IMR-90 (cell line): Measurements from ENCODE around the gene ADAMTS18. TPM values are rescaled to one million over a fixed set of nuclear protein-coding genes. Genes with fewer than 3 reads are reported as not detected.

Source experiments
- ATAC-seq: fragments of 200-7000 bp; cut with Tn5 transposase; 2 replicates; pipeline ENCODE4 v1.9.1; 2020; ENCODE audit warnings: low read depth, mild to moderate bottlenecking, moderate library complexity
- BruUV-seq: library from RNA; stranded (reverse); fragments of 400-500 nt; replicated peaks from 2 replicates; lab custom pipeline; 2021; lab: Mats Ljungman, UMichigan
- CTCF ChIA-PET: fragments of 300-600 bp; formaldehyde crosslinking; extraction: SDS; loops from one replicate; lab custom pipeline; 2021; ENCODE audit warnings: antibody characterized with exemption; lab: Yijun Ruan, JAX
- POLR2A ChIA-PET: fragments of 300-600 bp; sonication (Branson Sonifier 250); formaldehyde crosslinking; loops from one replicate; lab custom pipeline; 2022; ENCODE audit warnings: antibody characterized with exemption; ENCODE audit not compliant: unreplicated experiment; lab: Charles Lee
- DNase-seq: peaks from one replicate; pipeline ENCODE4 v3.0.0; 2013
- H2AFZ ChIP-seq: replicated peaks from 2 replicates; pipeline ENCODE3; 2013; ENCODE audit warnings: low read length, mild to moderate bottlenecking; ENCODE audit not compliant: poor library complexity
- H2AK5ac ChIP-seq: 2 replicates; pipeline ENCODE4 v1.6.1; 2013; ENCODE audit warnings: low read depth, low read length, inconsistent platforms
- H2AK9ac ChIP-seq: replicated peaks from 2 replicates; pipeline ENCODE3; 2013; ENCODE audit warnings: mild to moderate bottlenecking, low read depth, low read length, moderate library complexity; ENCODE audit not compliant: poor library complexity
- H2BK120ac ChIP-seq: 2 replicates; pipeline ENCODE4 v1.6.1; 2013; ENCODE audit warnings: low read depth, low read length, inconsistent platforms
- H2BK15ac ChIP-seq: 3 replicates; pipeline ENCODE4 v1.6.1; 2013; ENCODE audit warnings: low read depth, low read length, inconsistent platforms
- H2BK20ac ChIP-seq: 2 replicates; pipeline ENCODE4 v1.6.1; 2013; ENCODE audit warnings: low read depth, mild to moderate bottlenecking, inconsistent platforms, low read length, moderate library complexity
- H2BK5ac ChIP-seq: 2 replicates; pipeline ENCODE4 v1.6.1; 2013; ENCODE audit warnings: mild to moderate bottlenecking, low read depth, low read length, inconsistent platforms; ENCODE audit not compliant: poor library complexity, severe bottlenecking
- H3K14ac ChIP-seq: replicated peaks from 2 replicates; pipeline ENCODE4 v1.6.1; 2013; ENCODE audit warnings: low read depth, low read length, inconsistent platforms
- H3K18ac ChIP-seq: 2 replicates; pipeline ENCODE4 v1.6.1; 2013; ENCODE audit warnings: low read depth, low read length, control low read depth
- H3K23ac ChIP-seq: 2 replicates; pipeline ENCODE4 v1.6.1; 2013; ENCODE audit warnings: low read depth, low read length, inconsistent platforms
- H3K27ac ChIP-seq: 2 replicates; pipeline ENCODE4 v1.5.1; 2013; ENCODE audit warnings: mild to moderate bottlenecking, control low read depth, low read length; ENCODE audit not compliant: insufficient read depth
- H3K27me3 ChIP-seq: 2 replicates; pipeline ENCODE4 v1.6.1; 2013; ENCODE audit warnings: low read length; ENCODE audit not compliant: control insufficient read depth, insufficient read depth
- H3K36me3 ChIP-seq: 2 replicates; pipeline ENCODE4 v1.6.1; 2013; ENCODE audit warnings: low read length, mixed read lengths; ENCODE audit not compliant: control insufficient read depth, insufficient read depth
- H3K4ac ChIP-seq: 2 replicates; pipeline ENCODE4 v1.6.1; 2013; ENCODE audit warnings: low read depth, low read length, inconsistent platforms
- H3K4me1 ChIP-seq: 2 replicates; pipeline ENCODE4 v1.6.1; 2013; ENCODE audit warnings: low read length, mixed read lengths; ENCODE audit not compliant: control insufficient read depth, insufficient read depth
- H3K4me2 ChIP-seq: 2 replicates; pipeline ENCODE4 v1.6.1; 2013; ENCODE audit warnings: low read depth, mild to moderate bottlenecking, control low read depth, low read length, moderate library complexity
- H3K4me3 ChIP-seq: 2 replicates; pipeline ENCODE4 v1.5.1; 2013; ENCODE audit warnings: low read depth, mild to moderate bottlenecking, control low read depth, low read length, moderate library complexity; ENCODE audit not compliant: insufficient read depth
- H3K56ac ChIP-seq: 2 replicates; pipeline ENCODE4 v1.6.1; 2013; ENCODE audit warnings: low read length, inconsistent platforms; ENCODE audit not compliant: insufficient read depth; ENCODE audit errors: extremely low read depth
- H3K79me1 ChIP-seq, 2 experiments: 2 replicates each; pipeline ENCODE4 v1.6.1; 2013; ENCODE audit warnings: low read length in 2 of 2, inconsistent platforms in 1 of 2, low read depth in 1 of 2
- H3K9ac ChIP-seq: 2 replicates; pipeline ENCODE4 v1.6.1; 2013; ENCODE audit warnings: low read depth, low read length, control low read depth
- H3K9me1 ChIP-seq: 2 replicates; pipeline ENCODE4 v1.6.1; 2013; ENCODE audit warnings: low read length, inconsistent platforms; ENCODE audit not compliant: insufficient read depth
- H3K9me3 ChIP-seq: 2 replicates; pipeline ENCODE4 v1.6.1; 2013; ENCODE audit warnings: low read length; ENCODE audit not compliant: control insufficient read depth, insufficient read depth
- H4K20me1 ChIP-seq: 2 replicates; pipeline ENCODE4 v1.6.1; 2013; ENCODE audit warnings: low read length, inconsistent platforms; ENCODE audit not compliant: insufficient read depth
- H4K5ac ChIP-seq: 2 replicates; pipeline ENCODE4 v1.6.1; 2013; ENCODE audit warnings: mild to moderate bottlenecking, low read depth, low read length, control low read depth
- H4K8ac ChIP-seq, 2 experiments: 2 replicates each; pipeline ENCODE4 v1.6.1; 2013; ENCODE audit warnings: low read depth in 2 of 2, low read length in 2 of 2, control low read depth in 1 of 2, inconsistent platforms in 1 of 2
- H4K91ac ChIP-seq: 2 replicates; pipeline ENCODE4 v1.6.1; 2013; ENCODE audit warnings: low read depth, low read length, inconsistent platforms; ENCODE audit not compliant: insufficient read depth
- BHLHE40 ChIP-seq: fragments of 150-350 bp; IDR thresholded peaks from 2 replicates; pipeline ENCODE4 v1.6.1; 2016; ENCODE audit warnings: mild to moderate bottlenecking, low read depth, low read length
- FOS ChIP-seq: fragments of 150-350 bp; IDR thresholded peaks from 2 replicates; pipeline ENCODE4 v1.6.1; 2016; ENCODE audit warnings: low read depth, low read length
- MAZ ChIP-seq: IDR thresholded peaks from 2 replicates; pipeline ENCODE4 v1.6.1; 2012; ENCODE audit warnings: low read depth, mild to moderate bottlenecking, low read length, improper control_type of control experiment, moderate library complexity, borderline replicate concordance
- MXI1 ChIP-seq: IDR thresholded peaks from 2 replicates; pipeline ENCODE4 v1.6.1; 2012; ENCODE audit warnings: low read depth, mild to moderate bottlenecking, low read length, moderate library complexity, borderline replicate concordance
- POLR2A ChIP-seq: IDR thresholded peaks from 2 replicates; pipeline ENCODE4 v1.6.1; 2012; ENCODE audit warnings: mild to moderate bottlenecking, low read depth, low read length
- RAD21 ChIP-seq: IDR thresholded peaks from 2 replicates; pipeline ENCODE4 v1.6.1; 2012; ENCODE audit warnings: low read length, improper control_type of control experiment
- WGBS, 2 experiments: methylation state at CpG; one replicate each; pipeline versions ENCODE4 v1.1.5 to v1.1.7; 2013; ENCODE audit warnings: missing lambda C conversion rate in 2 of 2; ENCODE audit not compliant: insufficient read length in 1 of 2; ENCODE audit errors: extremely low coverage in 2 of 2; 5-methylcytosine and 5-hydroxymethylcytosine counted together
- dilution Hi-C: fragments of 300-500 bp; cut with HindIII; formaldehyde crosslinking; loops from one replicate; pipeline ENCODE4 v1.14.3; 2018; ENCODE audit warnings: low sequenced_read_pairs; ENCODE audit not compliant: unreplicated experiment
- in situ Hi-C: fragments of 300-500 bp; cut with MboI; formaldehyde crosslinking; loops from 3 replicates; pipeline ENCODE4 v1.14.3; 2019; ENCODE audit warnings: low sequenced_read_pairs, inconsistent platforms, mixed read lengths
- intact Hi-C: fragments of 100-400 bp; cut with micrococcal nuclease; formaldehyde crosslinking; loops from 2 replicates; pipeline ENCODE4 v1.10.0; 2022
- polyA plus RNA-seq, 3 experiments: library from polyadenylated mRNA; depleted of rRNA; stranded (reverse); fragments of >200 nt; gene quantifications; 2 replicates each; pipeline ENCODE4 v1.2.3, GENCODE V29; 2012; ENCODE audit warnings: low replicate concordance in 1 of 3
- total RNA-seq: library from RNA; depleted of rRNA; stranded (reverse); fragments of >200 nt; gene quantifications from 2 replicates; pipeline ENCODE4 v1.2.3, GENCODE V29; 2012
- TF ChIP-seq, protein P1 (sequence below): fragments of 150-350 bp; IDR thresholded peaks from 2 replicates; pipeline ENCODE4 v1.6.1; 2016; ENCODE audit warnings: low read depth, mild to moderate bottlenecking, low read length, moderate library complexity, borderline replicate concordance

ADAMTS18 gene
- total and polyA plus RNA-seq, 2 of the 4 experiments (the other 2 are of a cell fraction): not detected

DNA sequence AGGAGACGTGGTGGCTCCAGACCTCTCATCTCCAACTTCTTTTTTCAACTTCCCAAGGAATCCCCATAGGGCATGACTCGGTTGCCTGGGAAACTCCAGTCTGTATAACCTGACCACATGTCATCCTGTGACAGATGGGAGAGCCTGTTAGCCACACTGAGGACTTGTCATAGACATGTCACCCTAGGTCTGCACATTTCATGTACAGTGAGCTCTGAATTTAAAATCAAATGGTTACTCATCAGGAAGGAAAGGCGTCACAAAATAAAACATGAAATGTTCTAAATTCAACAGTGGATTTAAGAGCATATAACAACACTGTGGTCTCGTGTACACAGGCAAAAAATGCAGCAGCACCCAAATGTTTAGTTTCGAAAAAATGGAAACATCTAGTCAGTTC lies 22.2 kb upstream of the ADAMTS18 start:
- dilution Hi-C loops: no loop called here
- Histone ChIP-seq H2BK15ac (no peak overlapping the region), H3K56ac (no peak overlapping the region), H4K91ac (no peak overlapping the region), H4K5ac (no peak overlapping the region), H3K4me1 (no peaks in the 10 kb centered on the region), H3K18ac (no peak overlapping the region), H2AFZ (no peak overlapping the region), H3K27me3 (no peaks in the 10 kb centered on the region), H2AK5ac (no peak overlapping the region), H4K20me1 (no peaks in the 10 kb centered on the region), H3K23ac (no peak overlapping the region), H4K8ac (no peak overlapping the region), H3K4me3 (no peak overlapping the region), H3K9me1 (no peaks in the 10 kb centered on the region), H3K9me3 (no peaks in the 10 kb centered on the region), H3K36me3 (no peaks in the 10 kb centered on the region), H3K9ac (no peak overlapping the region), H2BK5ac (no peak overlapping the region), H3K79me1 (no peaks in the 10 kb centered on the region), H3K27ac (no peak overlapping the region), H2BK20ac (no peak overlapping the region), H2AK9ac (no peak overlapping the region), H3K4me2 (no peak overlapping the region), H2BK120ac (no peak overlapping the region), H3K4ac (no peak overlapping the region), H3K14ac (no peak overlapping the region)
- WGBS, 2 experiments: no CpG with 5 or more reads among the region's 5 CpGs
- in situ Hi-C loops: no loop called here
- BruUV-seq: no TSS peak
- POLR2A ChIA-PET: no interaction called here
- no peak for ATAC-seq
- CTCF ChIA-PET: interaction anchor here (0.7 kb wide), 1 partner anchor 13 kb away, joined by 5 read pairs; no protein-coding TSS in a partner anchor
- TF ChIP-seq MAZ: no peak
- no peak for TF ChIP-seq FOS
- TF ChIP-seq POLR2A: no peak
- TF ChIP-seq BHLHE40: no peak
- TF ChIP-seq, protein P1, sequence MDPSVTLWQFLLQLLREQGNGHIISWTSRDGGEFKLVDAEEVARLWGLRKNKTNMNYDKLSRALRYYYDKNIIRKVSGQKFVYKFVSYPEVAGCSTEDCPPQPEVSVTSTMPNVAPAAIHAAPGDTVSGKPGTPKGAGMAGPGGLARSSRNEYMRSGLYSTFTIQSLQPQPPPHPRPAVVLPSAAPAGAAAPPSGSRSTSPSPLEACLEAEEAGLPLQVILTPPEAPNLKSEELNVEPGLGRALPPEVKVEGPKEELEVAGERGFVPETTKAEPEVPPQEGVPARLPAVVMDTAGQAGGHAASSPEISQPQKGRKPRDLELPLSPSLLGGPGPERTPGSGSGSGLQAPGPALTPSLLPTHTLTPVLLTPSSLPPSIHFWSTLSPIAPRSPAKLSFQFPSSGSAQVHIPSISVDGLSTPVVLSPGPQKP: no peak
- TF ChIP-seq RAD21: no peak
- TF ChIP-seq MXI1: no peak
- intact Hi-C loops: no loop called here
- DNase-seq: no peak
